Panc1 (cell line): ENCODE results near the gene PNRC2.

ENCODE experiments used
- POLR2AphosphoS5 ChIP-seq: IDR thresholded peaks from 2 replicates; pipeline ENCODE4 v1.6.1; 2012; ENCODE audit warnings: mild to moderate bottlenecking, low read depth, low read length, moderate library complexity
- REST ChIP-seq, 2 experiments: IDR thresholded peaks; 2 replicates each; pipeline ENCODE4 v1.6.1; 2011 to 2012; ENCODE audit warnings: low read depth in 2 of 2, control low read depth in 1 of 2, low read length in 1 of 2, mild to moderate bottlenecking in 1 of 2, moderate library complexity in 1 of 2; ENCODE audit not compliant: insufficient read depth in 1 of 2
- TCF7L2 ChIP-seq: IDR thresholded peaks from 2 replicates; pipeline ENCODE4 v1.6.1; 2011; ENCODE audit warnings: mild to moderate bottlenecking, low read depth, low read length, inconsistent platforms
- TF ChIP-seq, protein P1 (sequence below): fragments of 450-650 bp; IDR thresholded peaks from 2 replicates; pipeline ENCODE4 v1.5.1; 2017; ENCODE audit warnings: mild to moderate bottlenecking

- TF ChIP-seq, protein P1, sequence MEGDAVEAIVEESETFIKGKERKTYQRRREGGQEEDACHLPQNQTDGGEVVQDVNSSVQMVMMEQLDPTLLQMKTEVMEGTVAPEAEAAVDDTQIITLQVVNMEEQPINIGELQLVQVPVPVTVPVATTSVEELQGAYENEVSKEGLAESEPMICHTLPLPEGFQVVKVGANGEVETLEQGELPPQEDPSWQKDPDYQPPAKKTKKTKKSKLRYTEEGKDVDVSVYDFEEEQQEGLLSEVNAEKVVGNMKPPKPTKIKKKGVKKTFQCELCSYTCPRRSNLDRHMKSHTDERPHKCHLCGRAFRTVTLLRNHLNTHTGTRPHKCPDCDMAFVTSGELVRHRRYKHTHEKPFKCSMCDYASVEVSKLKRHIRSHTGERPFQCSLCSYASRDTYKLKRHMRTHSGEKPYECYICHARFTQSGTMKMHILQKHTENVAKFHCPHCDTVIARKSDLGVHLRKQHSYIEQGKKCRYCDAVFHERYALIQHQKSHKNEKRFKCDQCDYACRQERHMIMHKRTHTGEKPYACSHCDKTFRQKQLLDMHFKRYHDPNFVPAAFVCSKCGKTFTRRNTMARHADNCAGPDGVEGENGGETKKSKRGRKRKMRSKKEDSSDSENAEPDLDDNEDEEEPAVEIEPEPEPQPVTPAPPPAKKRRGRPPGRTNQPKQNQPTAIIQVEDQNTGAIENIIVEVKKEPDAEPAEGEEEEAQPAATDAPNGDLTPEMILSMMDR = no peak
- TF ChIP-seq REST (IDR thresholded peaks at IDR 0.05; ENCODE audit: insufficient read depth in 1 of 2, low read depth in 2 of 2, low read length in 1 of 2) = no peak
- no peak for TF ChIP-seq TCF7L2
- no peak for TF ChIP-seq POLR2AphosphoS5
Measured at GRCh38 chr1:23957096-23957495, 2.5 kb upstream of the PNRC2 start.
